H1 (cell line): Measurements from ENCODE around the gene TUBAL3. TPM values are rescaled to one million over a fixed set of nuclear protein-coding genes. Genes with fewer than 3 reads are reported as not detected.

Experiments
- CTCF ChIA-PET: fragments of 300-600 bp; sonication (Branson Sonifier 250); formaldehyde crosslinking; loops from one replicate; lab custom pipeline; 2021; ENCODE audit not compliant: partially characterized antibody; lab: Charles Lee
- POLR2A ChIA-PET: fragments of 300-600 bp; sonication (Branson Sonifier 250); formaldehyde crosslinking; loops from one replicate; lab custom pipeline; 2021; ENCODE audit warnings: inconsistent platforms; ENCODE audit not compliant: partially characterized antibody; lab: Charles Lee
- DNase-seq, 2 experiments: peaks; one replicate each; pipeline versions ENCODE4 v3.0.0 to v3.0.0-alpha.2; 2010 to 2022; ENCODE audit warnings: low spot score in 2 of 2, low read depth in 1 of 2, mixed read lengths in 1 of 2
- FAIRE-seq: peaks from 2 replicates; lab custom pipeline; 2011; peaks lifted over from hg19 to GRCh38; lab: Jason Lieb, UNC
- H2AFZ ChIP-seq: 2 replicates; pipeline ENCODE4 v1.8.1; 2012; ENCODE audit warnings: low read length, inconsistent platforms
- H2AK5ac ChIP-seq: 2 replicates; pipeline ENCODE4 v1.6.1; 2013; ENCODE audit warnings: low read depth, low read length
- H2BK120ac ChIP-seq: replicated peaks from 2 replicates; pipeline ENCODE3; 2013; ENCODE audit warnings: low read depth, low read length, inconsistent platforms
- H2BK12ac ChIP-seq: 2 replicates; pipeline ENCODE4 v1.6.1; 2013; ENCODE audit warnings: low read depth, low read length
- H2BK15ac ChIP-seq: 2 replicates; pipeline ENCODE4 v1.6.1; 2013; ENCODE audit warnings: low read length
- H2BK20ac ChIP-seq: 2 replicates; pipeline ENCODE4 v1.6.1; 2013; ENCODE audit warnings: low read length
- H2BK5ac ChIP-seq: 2 replicates; pipeline ENCODE4 v1.6.1; 2013; ENCODE audit warnings: low read depth, low read length
- H3K14ac ChIP-seq: 2 replicates; pipeline ENCODE4 v1.6.1; 2013; ENCODE audit warnings: inconsistent platforms; ENCODE audit not compliant: insufficient read length
- H3K18ac ChIP-seq: 2 replicates; pipeline ENCODE4 v1.6.1; 2013; ENCODE audit warnings: low read length; ENCODE audit errors: extremely low read depth
- H3K23ac ChIP-seq: 2 replicates; pipeline ENCODE4 v1.6.1; 2013; ENCODE audit warnings: inconsistent platforms; ENCODE audit not compliant: insufficient read length
- H3K23me2 ChIP-seq: 2 replicates; pipeline ENCODE4 v1.6.1; 2013; ENCODE audit warnings: low read depth, low read length
- H3K27ac ChIP-seq: 2 replicates; pipeline ENCODE4 v1.6.1; 2011; ENCODE audit warnings: low read depth, low read length, inconsistent platforms
- H3K27me3 ChIP-seq, 4 experiments: replicated peaks in 1 of 4; 1 replicate in 1 of 4; 2 replicates in 3 of 4; pipeline versions ENCODE4 v1.6.1 to v1.8.1; 2011 to 2013; ENCODE audit warnings: low read length in 3 of 4, mild to moderate bottlenecking in 3 of 4, inconsistent platforms in 2 of 4, mixed read lengths in 2 of 4, moderate library complexity in 1 of 4; ENCODE audit not compliant: control insufficient read depth in 3 of 4, insufficient read depth in 3 of 4; ENCODE audit errors: extremely low read depth in 1 of 4
- H3K36me3 ChIP-seq, 4 experiments: 2 replicates each; pipeline versions ENCODE4 v1.6.1 to v1.8.1; 2011 to 2013; ENCODE audit warnings: mild to moderate bottlenecking in 4 of 4, low read length in 3 of 4, moderate library complexity in 2 of 4, control low read depth in 1 of 4, inconsistent platforms in 1 of 4; ENCODE audit not compliant: insufficient read depth in 4 of 4, control insufficient read depth in 2 of 4
- H3K4ac ChIP-seq: replicated peaks from 2 replicates; pipeline ENCODE3; 2013; ENCODE audit warnings: low read length, low read depth, mixed read lengths, inconsistent platforms; ENCODE audit not compliant: insufficient read length
- H3K4me1 ChIP-seq, 4 experiments: replicated peaks in 1 of 4; 1 replicate in 1 of 4; 2 replicates in 3 of 4; pipeline versions ENCODE4 v1.6.1 to v1.8.1; 2011 to 2013; ENCODE audit warnings: low read length in 3 of 4, inconsistent platforms in 2 of 4, mixed read lengths in 1 of 4; ENCODE audit not compliant: insufficient read depth in 4 of 4, control insufficient read depth in 3 of 4
- H3K4me2 ChIP-seq, 2 experiments: 2 replicates each; pipeline versions ENCODE4 v1.6.1 to v1.8.1; 2011 to 2013; ENCODE audit warnings: low read depth in 2 of 2, low read length in 2 of 2, control low read depth in 1 of 2, inconsistent platforms in 1 of 2, mild to moderate bottlenecking in 1 of 2; ENCODE audit not compliant: insufficient read depth in 1 of 2
- H3K4me3 ChIP-seq, 4 experiments: fragments of 200-600, 300-600 bp in 1 of 4; sonication (generic), shearing (Covaris generic), sonication (Bioruptor Twin) in 1 of 4; 2 replicates each; pipeline versions ENCODE4 v1.5.1 to v1.8.1; 2011 to 2016; ENCODE audit warnings: low read length in 4 of 4, low read depth in 3 of 4, control low read depth in 2 of 4, inconsistent platforms in 2 of 4, mild to moderate bottlenecking in 2 of 4, mixed read lengths in 1 of 4, moderate library complexity in 1 of 4; ENCODE audit not compliant: insufficient read depth in 2 of 4; ENCODE audit errors: extremely low read depth in 1 of 4
- H3K56ac ChIP-seq: replicated peaks from 2 replicates; pipeline ENCODE3; 2013; ENCODE audit warnings: low read depth, mild to moderate bottlenecking, mixed read lengths, low read length, inconsistent platforms; ENCODE audit not compliant: insufficient read length
- H3K79me1 ChIP-seq: 2 replicates; pipeline ENCODE4 v1.6.1; 2013; ENCODE audit warnings: low read depth, low read length, control low read depth
- H3K79me2 ChIP-seq, 2 experiments: 2 replicates each; pipeline versions ENCODE4 v1.6.1 to v1.8.1; 2012 to 2013; ENCODE audit warnings: low read length in 2 of 2, mild to moderate bottlenecking in 2 of 2, inconsistent platforms in 1 of 2; ENCODE audit not compliant: insufficient read depth in 2 of 2, control insufficient read depth in 1 of 2
- H3K9ac ChIP-seq, 4 experiments: replicated peaks in 1 of 4; 1 replicate in 1 of 4; 2 replicates in 3 of 4; pipeline versions ENCODE4 v1.6.1 to v1.8.1; 2011 to 2013; ENCODE audit warnings: low read depth in 3 of 4, low read length in 3 of 4, control low read depth in 2 of 4, mild to moderate bottlenecking in 2 of 4, moderate library complexity in 2 of 4, inconsistent platforms in 1 of 4; ENCODE audit errors: extremely low read depth in 1 of 4
- H3K9me3 ChIP-seq, 2 experiments: 2 replicates each; pipeline versions ENCODE4 v1.6.1 to v1.8.1; 2012 to 2013; ENCODE audit warnings: mild to moderate bottlenecking in 2 of 2, moderate library complexity in 2 of 2, control low read depth in 1 of 2, inconsistent platforms in 1 of 2, low read depth in 1 of 2, low read length in 1 of 2, mixed read lengths in 1 of 2; ENCODE audit not compliant: insufficient read depth in 2 of 2
- H4K20me1 ChIP-seq, 2 experiments: replicated peaks in 1 of 2; 2 replicates each; pipeline versions ENCODE3 to v1.8.1; 2011 to 2013; ENCODE audit warnings: inconsistent platforms in 2 of 2, low read length in 2 of 2, mild to moderate bottlenecking in 1 of 2; ENCODE audit not compliant: insufficient read depth in 2 of 2, control insufficient read depth in 1 of 2
- H4K5ac ChIP-seq: 2 replicates; pipeline ENCODE4 v1.6.1; 2013; ENCODE audit warnings: low read length, low read depth, mixed read lengths, inconsistent platforms; ENCODE audit not compliant: insufficient read length
- H4K8ac ChIP-seq: 2 replicates; pipeline ENCODE4 v1.8.0; 2013; ENCODE audit warnings: mild to moderate bottlenecking, moderate library complexity, low read length, inconsistent platforms; ENCODE audit not compliant: insufficient read depth; ENCODE audit errors: extremely low read depth
- H4K91ac ChIP-seq: replicated peaks from 2 replicates; pipeline ENCODE3; 2013; ENCODE audit warnings: low read length, mixed read lengths, inconsistent platforms; ENCODE audit not compliant: insufficient read length
- BCL11A ChIP-seq, 2 experiments: IDR thresholded peaks; one replicate each; pipeline ENCODE4 v1.6.1; 2011; ENCODE audit warnings: low read depth in 2 of 2, low read length in 2 of 2, mild to moderate bottlenecking in 2 of 2
- CEBPB ChIP-seq: IDR thresholded peaks from 2 replicates; pipeline ENCODE4 v1.6.1; 2012; ENCODE audit warnings: low read depth, low read length
- CHD1 ChIP-seq: IDR thresholded peaks from 2 replicates; pipeline ENCODE4 v1.6.1; 2012; ENCODE audit warnings: low read depth, low read length, improper control_type of control experiment
- CREB1 ChIP-seq: IDR thresholded peaks from 2 replicates; pipeline ENCODE4 v1.6.1; 2012; ENCODE audit warnings: inconsistent platforms
- HDAC2 ChIP-seq, 2 experiments: fragments of 300-600 bp in 1 of 2; sonication (generic) in 1 of 2; IDR thresholded peaks; 2 replicates each; pipeline ENCODE4 v1.6.1; 2011 to 2012; ENCODE audit warnings: low read depth in 2 of 2, low read length in 2 of 2, mild to moderate bottlenecking in 2 of 2, moderate library complexity in 2 of 2, borderline replicate concordance in 1 of 2, inconsistent platforms in 1 of 2
- KDM4A ChIP-seq: IDR thresholded peaks from one replicate; pipeline ENCODE4 v1.7.1; 2012; ENCODE audit warnings: low read depth, mild to moderate bottlenecking, moderate library complexity, low read length, inconsistent platforms; ENCODE audit not compliant: severe bottlenecking
- RNF2 ChIP-seq: fragments of 200-900, 300-1000 bp; sonication (generic); IDR thresholded peaks from 2 replicates; pipeline ENCODE4 v1.7.1; 2016; ENCODE audit warnings: borderline replicate concordance, low read depth, mild to moderate bottlenecking, antibody characterized with exemption, low read length; ENCODE audit not compliant: poor library complexity, severe bottlenecking; ENCODE audit errors: missing control alignments
- SRF ChIP-seq: IDR thresholded peaks from 2 replicates; pipeline ENCODE4 v1.6.1; 2011; ENCODE audit warnings: mild to moderate bottlenecking, low read depth, low read length, moderate library complexity
- YY1 ChIP-seq: IDR thresholded peaks from 2 replicates; pipeline ENCODE4 v1.6.1; 2011; ENCODE audit warnings: low read depth, mild to moderate bottlenecking, low read length
- WGBS, 2 experiments: shearing (Covaris generic) in 1 of 2; methylation state at CpG; one replicate each; pipeline versions ENCODE4 v1.1.6 to v1.1.7; 2013 to 2015; ENCODE audit warnings: low lambda C conversion rate in 2 of 2, mixed read lengths in 2 of 2, inconsistent platforms in 1 of 2, low coverage in 1 of 2, missing lambda C conversion rate in 1 of 2; ENCODE audit not compliant: insufficient replicate concordance in 2 of 2, insufficient coverage in 1 of 2, insufficient read length in 1 of 2; ENCODE audit errors: extremely low coverage in 1 of 2, missing lambda C conversion rate in 1 of 2; 5-methylcytosine and 5-hydroxymethylcytosine counted together
- polyA plus RNA-seq, 7 experiments: library from polyadenylated mRNA; depleted of rRNA in 3 of 7; stranded (reverse) in 5 of 7; unstranded in 2 of 7; fragments of >200 nt in 5 of 7; fragments of 200-250 nt in 2 of 7; gene quantifications; 1 replicate in 5 of 7; 2 replicates in 1 of 7; 4 replicates in 1 of 7; pipeline versions ENCODE4 v1.2.1 to v1.2.3, GENCODE V29; 2011 to 2013; ENCODE audit warnings: missing spikeins in 2 of 7, mixed read lengths in 2 of 7
- total RNA-seq: library from RNA; stranded (reverse); fragmentation: NEBNext Ultra II Directional; extraction: Animal tissue kit (Norgen Biotek cat#: 25700); gene quantifications from 2 replicates; pipeline ENCODE4 v1.2.1, GENCODE V29; 2021
- TF ChIP-seq, protein P1 (sequence below): IDR thresholded peaks from 2 replicates; pipeline ENCODE4 v1.6.1; 2012; ENCODE audit warnings: low read length, inconsistent platforms
- TF ChIP-seq, protein P2 (sequence below): IDR thresholded peaks from 2 replicates; pipeline ENCODE4 v1.6.1; 2012; ENCODE audit warnings: inconsistent platforms

Gene TUBAL3
- total and polyA plus RNA-seq, 2 of the 8 experiments (the other 6 are each of a cell fraction or from before 2014, with no cell fraction given): 0.17 TPM; not detected in 1

DNA sequence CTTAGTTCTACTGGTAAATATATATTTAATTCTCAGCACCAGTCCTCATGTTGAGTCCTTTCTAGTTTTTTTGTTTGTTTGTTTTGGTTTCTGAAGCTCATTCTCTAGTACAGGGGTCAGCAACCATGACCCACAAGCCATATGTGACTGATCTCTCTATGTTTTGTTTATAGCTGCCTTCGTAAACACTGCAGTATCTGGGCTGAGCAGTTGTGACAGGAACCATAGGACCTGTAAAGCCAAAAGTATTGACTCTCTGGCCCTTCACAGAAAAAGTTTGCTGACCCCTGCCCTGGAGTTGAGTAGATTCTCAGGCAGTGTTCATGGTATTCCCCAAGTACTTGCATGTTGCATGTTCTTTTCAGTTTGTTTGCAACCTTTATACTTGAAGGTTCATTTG lies 28.6 kb upstream of the TUBAL3 start:
- Histone ChIP-seq H2BK5ac (no peak overlapping the region), H3K27me3 (no peaks in the 10 kb centered on the region), H3K79me1 (no peaks in the 10 kb centered on the region; the same call in none of the 2 replicates), H3K27ac (no peak overlapping the region), H3K56ac (no peak overlapping the region), H3K23ac (no peak overlapping the region), H4K20me1 (peaks cover 2 to 3% of the 10 kb centered on the region in 2 experiments), H3K9me3 (peaks cover 0 to 2% of the 10 kb centered on the region in 2 experiments; a peak in 1 of 4 replicates), H3K4ac (no peak overlapping the region), H3K14ac (no peak overlapping the region), H2BK12ac (no peak overlapping the region), H3K9ac (no peak overlapping the region), H3K18ac (no peak overlapping the region), H3K79me2 (peaks cover 0 to 21% of the 10 kb centered on the region in 2 experiments; a peak in 2 of 4 replicates), H4K5ac (no peak overlapping the region), H4K91ac (no peak overlapping the region), H3K4me1 (peaks cover 0 to 3% (median 0%) of the 10 kb centered on the region in 4 experiments; a peak in 1 of 7 replicates), H4K8ac (no peak overlapping the region), H2AK5ac (no peak overlapping the region), H2BK15ac (no peak overlapping the region), H2BK120ac (no peak overlapping the region), H2AFZ (no peak overlapping the region), H3K36me3 (peaks cover 0 to 27% (median 10%) of the 10 kb centered on the region in 4 experiments; a peak in 7 of 8 replicates), H3K4me3 (no peak overlapping the region), H3K4me2 (no peak overlapping the region), H3K23me2 (no peaks in the 10 kb centered on the region), H2BK20ac (no peak overlapping the region)
- FAIRE-seq (no peak), DNase-seq (no peak)
- ChIA-PET POLR2A (interaction anchor here (1.2 to 1.9 kb wide), 3 partner anchors 13 to 584 kb away, joined by 4 read pairs; no protein-coding TSS in a partner anchor), CTCF (interaction anchor here (0.6 to 5.0 kb wide), 24 partner anchors 10 to 1118 kb away, joined by 3 to 43 read pairs (median 3); partner anchors contain the start of genes CALML5 and TUBAL3)
- 76% methylated on average over 1 of the region's 1 CpG; no CpG with 5 or more reads in 1 of the 2 experiments for WGBS, 2 experiments
- TF ChIP-seq, protein P1, sequence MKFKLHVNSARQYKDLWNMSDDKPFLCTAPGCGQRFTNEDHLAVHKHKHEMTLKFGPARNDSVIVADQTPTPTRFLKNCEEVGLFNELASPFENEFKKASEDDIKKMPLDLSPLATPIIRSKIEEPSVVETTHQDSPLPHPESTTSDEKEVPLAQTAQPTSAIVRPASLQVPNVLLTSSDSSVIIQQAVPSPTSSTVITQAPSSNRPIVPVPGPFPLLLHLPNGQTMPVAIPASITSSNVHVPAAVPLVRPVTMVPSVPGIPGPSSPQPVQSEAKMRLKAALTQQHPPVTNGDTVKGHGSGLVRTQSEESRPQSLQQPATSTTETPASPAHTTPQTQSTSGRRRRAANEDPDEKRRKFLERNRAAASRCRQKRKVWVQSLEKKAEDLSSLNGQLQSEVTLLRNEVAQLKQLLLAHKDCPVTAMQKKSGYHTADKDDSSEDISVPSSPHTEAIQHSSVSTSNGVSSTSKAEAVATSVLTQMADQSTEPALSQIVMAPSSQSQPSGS: no peak
- TF ChIP-seq SRF (no peak), CHD1 (no peak), RNF2 (no peak), BCL11A (IDR thresholded peaks at IDR 0.05; ENCODE audit: low read depth in 2 of 2, low read length in 2 of 2) (no peak), HDAC2 (IDR thresholded peaks at IDR 0.05; ENCODE audit: borderline replicate concordance in 1 of 2, low read depth in 2 of 2, low read length in 2 of 2) (no peak), CEBPB (no peak), YY1 (no peak), KDM4A (no peak), CREB1 (no peak)
- TF ChIP-seq, protein P2, sequence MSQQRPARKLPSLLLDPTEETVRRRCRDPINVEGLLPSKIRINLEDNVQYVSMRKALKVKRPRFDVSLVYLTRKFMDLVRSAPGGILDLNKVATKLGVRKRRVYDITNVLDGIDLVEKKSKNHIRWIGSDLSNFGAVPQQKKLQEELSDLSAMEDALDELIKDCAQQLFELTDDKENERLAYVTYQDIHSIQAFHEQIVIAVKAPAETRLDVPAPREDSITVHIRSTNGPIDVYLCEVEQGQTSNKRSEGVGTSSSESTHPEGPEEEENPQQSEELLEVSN: no peak
